A549 (cell line): ENCODE measurements around the gene TUBA8.

ENCODE experiments used
- CEBPB ChIP-seq, 2 experiments: fragments of >200 bp in 1 of 2; sonication (Bioruptor Twin) in 1 of 2; formaldehyde crosslinking in 1 of 2; IDR thresholded peaks; 2 replicates each; pipeline ENCODE4 v1.6.1; 2012 to 2016
- CTCF ChIP-seq: fragments of >200 bp; sonication (Bioruptor Twin); formaldehyde crosslinking; IDR thresholded peaks from 3 replicates; pipeline ENCODE4 v1.5.1; 2016
- EP300 ChIP-seq, 2 experiments: fragments of >200 bp; sonication (Bioruptor Twin); formaldehyde crosslinking; IDR thresholded peaks; 2 replicates in 1 of 2; 3 replicates in 1 of 2; pipeline ENCODE4 v1.6.1; 2016 to 2017
- KDM5A ChIP-seq: fragments of 200-600 bp; sonication (generic); IDR thresholded peaks from 2 replicates; pipeline ENCODE4 v1.6.1; 2016; ENCODE audit warnings: antibody characterized with exemption, mild to moderate bottlenecking
- POLR2A ChIP-seq: IDR thresholded peaks from 2 replicates; pipeline ENCODE4 v1.6.1; 2012; ENCODE audit warnings: mild to moderate bottlenecking, low read length
- RAD21 ChIP-seq, 2 experiments: fragments of >200 bp in 1 of 2; sonication (Bioruptor Twin) in 1 of 2; formaldehyde crosslinking in 1 of 2; IDR thresholded peaks in 1 of 2; conservative IDR thresholded peaks in 1 of 2; 2 replicates in 1 of 2; 3 replicates in 1 of 2; pipeline ENCODE4 v1.6.1; 2012 to 2018; ENCODE audit warnings: inconsistent platforms in 1 of 2
- RCOR1 ChIP-seq: fragments of 150-350 bp; IDR thresholded peaks from 2 replicates; pipeline ENCODE4 v1.6.1; 2014; ENCODE audit warnings: antibody characterized with exemption, low read length, low read depth
- RNF2 ChIP-seq: fragments of 200-600 bp; sonication (generic); IDR thresholded peaks from 2 replicates; pipeline ENCODE4 v1.6.1; 2016; ENCODE audit warnings: low read depth, mild to moderate bottlenecking, antibody characterized with exemption, moderate library complexity, borderline replicate concordance

- TF ChIP-seq EP300 (IDR thresholded peaks at IDR 0.05): no peak
- no peak for TF ChIP-seq POLR2A
- TF ChIP-seq KDM5A: no peak
- TF ChIP-seq RNF2: no peak
- no peak for TF ChIP-seq CEBPB (IDR thresholded peaks at IDR 0.05)
- no peak for TF ChIP-seq CTCF
- TF ChIP-seq RAD21 (conservative IDR thresholded peaks at IDR 0.05 in 1 of 2, IDR thresholded peaks at IDR 0.05 in 1 of 2): no peak
- TF ChIP-seq RCOR1: no peak
These were observed 35.4 kb upstream of the TUBA8 start for GRCh38 chr22:18075101-18075719.
